Measurements from ENCODE around the gene UBN2. TPM values are rescaled to one million over a fixed set of nuclear protein-coding genes. Genes with fewer than 3 reads are reported as not detected.

Gene UBN2
- total RNA-seq, 1 experiment from 2014 or later: 14.8 TPM

DNA sequence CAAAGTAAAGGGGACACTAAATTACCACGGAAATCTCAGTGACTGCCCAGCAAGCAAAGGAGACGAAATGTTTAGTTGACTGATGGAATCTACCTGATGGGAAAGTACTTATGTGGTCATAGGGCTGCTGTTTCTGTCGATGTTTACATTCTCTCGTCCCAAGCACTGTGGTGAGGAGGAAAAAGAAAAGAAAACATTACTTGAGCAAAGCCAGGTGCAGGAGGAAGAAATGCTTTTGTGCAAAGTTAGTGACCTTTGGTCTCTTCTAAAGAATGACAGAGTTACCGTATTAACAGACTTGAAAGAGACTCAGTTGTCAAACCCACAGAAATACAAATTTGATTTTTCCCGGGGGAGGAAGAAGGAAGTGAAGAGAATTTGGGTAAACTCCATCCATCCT is 66.8 kb downstream of the UBN2 start:
- no peaks in the 10 kb centered on the region for H3K27me3 ChIP-seq (ENCODE audit: insufficient read depth, low read length)
- ChIA-PET CTCF (no interaction called here), RAD21 (ENCODE audit: low non-redundant PET in 1 of 2, low total read pairs in 2 of 2, uncharacterized antibody in 2 of 2, unreplicated experiment in 2 of 2) (no interaction called here), POLR2A (no interaction called here)
- H3K4me2 ChIP-seq (ENCODE audit: low read length): no peak overlapping the region
- intact Hi-C loops (cut with micrococcal nuclease): no loop called here
- H3K9me3 ChIP-seq (ENCODE audit: control insufficient read depth in 1 of 2, insufficient read depth in 1 of 2, low read depth in 1 of 2, low read length in 2 of 2): no peaks in the 10 kb centered on the region
- H2AFZ ChIP-seq (ENCODE audit: low read depth, low read length, poor library complexity, severe bottlenecking): no peak overlapping the region
- no peak overlapping the region for H3K27ac ChIP-seq (ENCODE audit: low read depth, low read length)
- no peak overlapping the region for H3K9ac ChIP-seq (ENCODE audit: low read length)
- DNase-seq (ENCODE audit: low read depth, low spot score): no peak
- no peak for ATAC-seq
- no peaks in the 10 kb centered on the region for H3K79me2 ChIP-seq (ENCODE audit: insufficient read depth, low read length)
- BruUV-seq (replicated peaks): no TSS peak
- H4K20me1 ChIP-seq (ENCODE audit: insufficient read depth): no peaks in the 10 kb centered on the region
- no peaks in the 10 kb centered on the region for H3K4me1 ChIP-seq (ENCODE audit: control insufficient read depth in 1 of 2, insufficient read depth in 2 of 2, low read length in 2 of 2)
- H3K9me2 ChIP-seq (ENCODE audit: insufficient read depth): no peaks in the 10 kb centered on the region
- no peaks in the 10 kb centered on the region for H3K36me3 ChIP-seq (ENCODE audit: control insufficient read depth in 1 of 2, insufficient read depth in 2 of 2, low read length in 2 of 2)
- TF ChIP-seq RAD21 (IDR thresholded peaks at IDR 0.05; ENCODE audit: low read depth): no peak
- TF ChIP-seq ZNF274 (IDR thresholded peaks at IDR 0.05; ENCODE audit: low read depth, low read length): no peak
- TF ChIP-seq CEBPB (IDR thresholded peaks at IDR 0.05; ENCODE audit: low read depth): no peak
- TF ChIP-seq, protein P1, sequence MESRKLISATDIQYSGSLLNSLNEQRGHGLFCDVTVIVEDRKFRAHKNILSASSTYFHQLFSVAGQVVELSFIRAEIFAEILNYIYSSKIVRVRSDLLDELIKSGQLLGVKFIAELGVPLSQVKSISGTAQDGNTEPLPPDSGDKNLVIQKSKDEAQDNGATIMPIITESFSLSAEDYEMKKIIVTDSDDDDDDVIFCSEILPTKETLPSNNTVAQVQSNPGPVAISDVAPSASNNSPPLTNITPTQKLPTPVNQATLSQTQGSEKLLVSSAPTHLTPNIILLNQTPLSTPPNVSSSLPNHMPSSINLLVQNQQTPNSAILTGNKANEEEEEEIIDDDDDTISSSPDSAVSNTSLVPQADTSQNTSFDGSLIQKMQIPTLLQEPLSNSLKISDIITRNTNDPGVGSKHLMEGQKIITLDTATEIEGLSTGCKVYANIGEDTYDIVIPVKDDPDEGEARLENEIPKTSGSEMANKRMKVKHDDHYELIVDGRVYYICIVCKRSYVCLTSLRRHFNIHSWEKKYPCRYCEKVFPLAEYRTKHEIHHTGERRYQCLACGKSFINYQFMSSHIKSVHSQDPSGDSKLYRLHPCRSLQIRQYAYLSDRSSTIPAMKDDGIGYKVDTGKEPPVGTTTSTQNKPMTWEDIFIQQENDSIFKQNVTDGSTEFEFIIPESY (IDR thresholded peaks at IDR 0.05; ENCODE audit: extremely low read depth, insufficient replicate concordance, low read length): no peak
- H3K4me3 ChIP-seq (replicated peaks in 1 of 2; ENCODE audit: low read depth in 1 of 2, low read length in 2 of 2): no peak overlapping the region

DNA sequence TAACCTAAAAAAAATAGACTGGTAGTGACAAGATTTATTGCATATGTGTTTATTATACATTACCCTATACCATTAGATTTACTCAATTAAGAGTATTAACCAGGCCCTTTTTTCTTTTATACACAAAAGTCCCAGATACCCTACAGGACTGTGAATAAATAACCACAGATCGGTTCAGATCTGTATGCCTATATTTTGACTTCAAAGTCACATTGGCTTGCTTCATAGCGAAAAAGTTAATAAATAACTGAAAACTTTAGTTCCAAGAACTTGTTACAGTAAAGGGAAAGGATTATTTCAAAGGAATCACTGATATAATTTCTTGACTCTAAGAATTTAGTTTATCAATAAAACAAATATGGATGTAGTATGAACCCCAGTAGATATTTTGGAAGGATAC is 68.3 kb downstream of the UBN2 start:
- H3K27ac ChIP-seq (ENCODE audit: low read depth, low read length): no peak overlapping the region
- ChIA-PET CTCF (interaction anchor here (0.9 kb wide), 1 partner anchor 21 kb away, joined by 3 read pairs; no protein-coding TSS in a partner anchor), RAD21 (ENCODE audit: low non-redundant PET in 1 of 2, low total read pairs in 2 of 2, uncharacterized antibody in 2 of 2, unreplicated experiment in 2 of 2) (no interaction called here), POLR2A (no interaction called here)
- DNase-seq (ENCODE audit: low read depth, low spot score) (no peak), ATAC-seq (no peak)
- no peak overlapping the region for H3K9ac ChIP-seq (ENCODE audit: low read length)
- no peaks in the 10 kb centered on the region for H4K20me1 ChIP-seq (ENCODE audit: insufficient read depth)
- H3K27me3 ChIP-seq (ENCODE audit: insufficient read depth, low read length): no peaks in the 10 kb centered on the region
- no peaks in the 10 kb centered on the region for H3K4me1 ChIP-seq (ENCODE audit: control insufficient read depth in 1 of 2, insufficient read depth in 2 of 2, low read length in 2 of 2)
- no peaks in the 10 kb centered on the region for H3K36me3 ChIP-seq (ENCODE audit: control insufficient read depth in 1 of 2, insufficient read depth in 2 of 2, low read length in 2 of 2)
- H2AFZ ChIP-seq (ENCODE audit: low read depth, low read length, poor library complexity, severe bottlenecking): no peak overlapping the region
- no peak overlapping the region for H3K4me2 ChIP-seq (ENCODE audit: low read length)
- intact Hi-C loops (cut with micrococcal nuclease): no loop called here
- no peaks in the 10 kb centered on the region for H3K9me2 ChIP-seq (ENCODE audit: insufficient read depth)
- no peaks in the 10 kb centered on the region for H3K9me3 ChIP-seq (ENCODE audit: control insufficient read depth in 1 of 2, insufficient read depth in 1 of 2, low read depth in 1 of 2, low read length in 2 of 2)
- H3K4me3 ChIP-seq (replicated peaks in 1 of 2; ENCODE audit: low read depth in 1 of 2, low read length in 2 of 2): no peak overlapping the region
- no peaks in the 10 kb centered on the region for H3K79me2 ChIP-seq (ENCODE audit: insufficient read depth, low read length)
- BruUV-seq (replicated peaks): no TSS peak
- TF ChIP-seq EGR1 (IDR thresholded peaks at IDR 0.05; ENCODE audit: low read depth): no peak
- TF ChIP-seq, protein P2, sequence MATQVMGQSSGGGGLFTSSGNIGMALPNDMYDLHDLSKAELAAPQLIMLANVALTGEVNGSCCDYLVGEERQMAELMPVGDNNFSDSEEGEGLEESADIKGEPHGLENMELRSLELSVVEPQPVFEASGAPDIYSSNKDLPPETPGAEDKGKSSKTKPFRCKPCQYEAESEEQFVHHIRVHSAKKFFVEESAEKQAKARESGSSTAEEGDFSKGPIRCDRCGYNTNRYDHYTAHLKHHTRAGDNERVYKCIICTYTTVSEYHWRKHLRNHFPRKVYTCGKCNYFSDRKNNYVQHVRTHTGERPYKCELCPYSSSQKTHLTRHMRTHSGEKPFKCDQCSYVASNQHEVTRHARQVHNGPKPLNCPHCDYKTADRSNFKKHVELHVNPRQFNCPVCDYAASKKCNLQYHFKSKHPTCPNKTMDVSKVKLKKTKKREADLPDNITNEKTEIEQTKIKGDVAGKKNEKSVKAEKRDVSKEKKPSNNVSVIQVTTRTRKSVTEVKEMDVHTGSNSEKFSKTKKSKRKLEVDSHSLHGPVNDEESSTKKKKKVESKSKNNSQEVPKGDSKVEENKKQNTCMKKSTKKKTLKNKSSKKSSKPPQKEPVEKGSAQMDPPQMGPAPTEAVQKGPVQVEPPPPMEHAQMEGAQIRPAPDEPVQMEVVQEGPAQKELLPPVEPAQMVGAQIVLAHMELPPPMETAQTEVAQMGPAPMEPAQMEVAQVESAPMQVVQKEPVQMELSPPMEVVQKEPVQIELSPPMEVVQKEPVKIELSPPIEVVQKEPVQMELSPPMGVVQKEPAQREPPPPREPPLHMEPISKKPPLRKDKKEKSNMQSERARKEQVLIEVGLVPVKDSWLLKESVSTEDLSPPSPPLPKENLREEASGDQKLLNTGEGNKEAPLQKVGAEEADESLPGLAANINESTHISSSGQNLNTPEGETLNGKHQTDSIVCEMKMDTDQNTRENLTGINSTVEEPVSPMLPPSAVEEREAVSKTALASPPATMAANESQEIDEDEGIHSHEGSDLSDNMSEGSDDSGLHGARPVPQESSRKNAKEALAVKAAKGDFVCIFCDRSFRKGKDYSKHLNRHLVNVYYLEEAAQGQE (IDR thresholded peaks at IDR 0.05; ENCODE audit: low read depth): no peak
- TF ChIP-seq SRF (IDR thresholded peaks at IDR 0.05; ENCODE audit: low read depth): no peak
- TF ChIP-seq, protein P3, sequence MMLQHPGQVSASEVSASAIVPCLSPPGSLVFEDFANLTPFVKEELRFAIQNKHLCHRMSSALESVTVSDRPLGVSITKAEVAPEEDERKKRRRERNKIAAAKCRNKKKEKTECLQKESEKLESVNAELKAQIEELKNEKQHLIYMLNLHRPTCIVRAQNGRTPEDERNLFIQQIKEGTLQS (IDR thresholded peaks at IDR 0.05): no peak
